Mesodermal cell (in vitro differentiated cells): Measurements from ENCODE around the gene TCF7L1.
A peak's percentile ranks its signal among the peaks of the same experiment; 100 is the strongest.

Experiments used
- H3K27ac ChIP-seq: 2 replicates; pipeline ENCODE4 v1.7.0; 2013; ENCODE audit warnings: mild to moderate bottlenecking, low read depth, low read length, moderate library complexity; ENCODE audit not compliant: severe bottlenecking
- H3K36me3 ChIP-seq: 2 replicates; pipeline ENCODE4 v1.7.1; 2013; ENCODE audit warnings: mild to moderate bottlenecking, low read length, moderate library complexity; ENCODE audit not compliant: control insufficient read depth, insufficient read depth
- H3K4me1 ChIP-seq: one replicate; pipeline ENCODE4 v1.7.1; 2013; ENCODE audit warnings: mild to moderate bottlenecking, low read length; ENCODE audit not compliant: insufficient read depth, control insufficient read depth, poor library complexity, severe bottlenecking
- H3K4me3 ChIP-seq: 2 replicates; pipeline ENCODE4 v1.7.0; 2013; ENCODE audit warnings: low read length, control low read depth, mild to moderate bottlenecking; ENCODE audit not compliant: insufficient read depth, poor library complexity, severe bottlenecking; ENCODE audit errors: extremely low read depth
- H3K9me3 ChIP-seq: 2 replicates; pipeline ENCODE4 v1.7.1; 2013; ENCODE audit warnings: mild to moderate bottlenecking, low read length, moderate library complexity; ENCODE audit not compliant: control insufficient read depth
- WGBS, 2 experiments: methylation state at CpG; one replicate each; pipeline ENCODE4 v1.1.5; 2013; ENCODE audit warnings: missing lambda C conversion rate in 2 of 2; ENCODE audit not compliant: insufficient coverage in 2 of 2; 5-methylcytosine and 5-hydroxymethylcytosine counted together

Gene TCF7L1

DNA sequence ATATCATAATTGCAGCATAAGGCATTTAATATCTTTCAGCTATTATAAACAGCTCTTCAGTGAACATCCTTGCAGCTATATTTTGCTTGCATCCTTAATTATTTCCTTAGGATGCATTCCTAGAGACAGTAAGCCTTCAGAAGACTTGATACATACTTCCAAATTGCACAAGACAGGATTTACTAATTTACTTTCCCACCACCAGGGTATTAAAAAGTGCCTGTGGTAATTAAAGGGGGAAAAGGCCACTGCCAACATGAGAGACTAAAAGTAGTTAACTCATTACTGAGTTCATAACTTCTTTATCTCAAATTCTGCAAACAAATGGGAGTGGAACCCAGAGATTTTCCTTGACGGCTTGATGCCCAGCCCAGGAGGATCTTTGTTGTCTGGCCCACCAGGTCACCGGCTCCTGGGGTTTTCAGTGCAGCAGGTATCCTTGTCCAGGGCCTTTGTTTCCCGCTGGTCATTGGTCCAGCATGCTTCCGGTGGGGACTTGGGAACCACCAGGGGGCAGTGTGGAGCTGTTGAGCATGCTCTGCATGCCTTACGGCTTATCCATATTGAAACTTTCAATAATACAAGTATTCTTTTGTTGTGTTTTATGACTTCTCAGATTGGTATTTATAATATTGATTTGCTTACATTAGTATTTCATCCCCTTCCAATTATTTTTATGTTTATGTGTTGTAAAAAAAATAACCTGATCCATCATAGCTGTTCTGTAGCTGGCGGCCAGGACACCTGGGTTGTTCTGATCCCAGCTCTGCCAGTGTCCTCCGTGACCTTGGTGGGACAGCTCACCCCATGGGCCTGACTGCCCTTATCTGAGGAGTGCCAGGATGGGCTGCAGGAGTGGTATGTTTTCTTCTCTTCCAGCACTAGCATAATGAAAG, 133.2 kb downstream of the TCF7L1 start:
- Histone ChIP-seq H3K36me3 (peaks cover 12% of the 10 kb centered on the region), H3K27ac (peak overlapping the region; percentile 5), H3K4me1 (peaks cover 61% of the 10 kb centered on the region), H3K9me3 (no peaks in the 10 kb centered on the region), H3K4me3 (no peak overlapping the region)
- 68 to 71% methylated on average over 4 to 5 of the region's 7 CpGs for WGBS, 2 experiments

GRCh38 chr2:85269959-85270358, 136.8 kb downstream of the TCF7L1 start:
- Histone ChIP-seq H3K4me1 (peaks cover 44% of the 10 kb centered on the region), H3K9me3 (no peaks in the 10 kb centered on the region), H3K4me3 (no peak overlapping the region), H3K36me3 (peaks cover 6% of the 10 kb centered on the region), H3K27ac (peak overlapping the region; percentile 69)
- WGBS, 2 experiments: 83 to 88% methylated on average over 5 to 6 of the region's 6 CpGs

GRCh38 chr2:85272357-85272756, 139.2 kb downstream of the TCF7L1 start:
- Histone ChIP-seq H3K27ac (no peak overlapping the region), H3K4me3 (no peak overlapping the region), H3K9me3 (no peaks in the 10 kb centered on the region), H3K36me3 (peaks cover 6% of the 10 kb centered on the region), H3K4me1 (peaks cover 29% of the 10 kb centered on the region)
- 98 to 100% methylated on average over 4 to 5 of the region's 6 CpGs for WGBS, 2 experiments

- peaks cover 29% of the 10 kb centered on the region for H3K4me1 ChIP-seq
- WGBS, 2 experiments: 81 to 87% methylated on average over 17 to 21 of the region's 21 CpGs
- H3K4me3 ChIP-seq: no peak overlapping the region
- peaks cover 6% of the 10 kb centered on the region for H3K36me3 ChIP-seq
- H3K27ac ChIP-seq: no peak overlapping the region
- H3K9me3 ChIP-seq: no peaks in the 10 kb centered on the region
These were observed 140.8 kb downstream of the TCF7L1 start for GRCh38 chr2:85273738-85274731.

DNA sequence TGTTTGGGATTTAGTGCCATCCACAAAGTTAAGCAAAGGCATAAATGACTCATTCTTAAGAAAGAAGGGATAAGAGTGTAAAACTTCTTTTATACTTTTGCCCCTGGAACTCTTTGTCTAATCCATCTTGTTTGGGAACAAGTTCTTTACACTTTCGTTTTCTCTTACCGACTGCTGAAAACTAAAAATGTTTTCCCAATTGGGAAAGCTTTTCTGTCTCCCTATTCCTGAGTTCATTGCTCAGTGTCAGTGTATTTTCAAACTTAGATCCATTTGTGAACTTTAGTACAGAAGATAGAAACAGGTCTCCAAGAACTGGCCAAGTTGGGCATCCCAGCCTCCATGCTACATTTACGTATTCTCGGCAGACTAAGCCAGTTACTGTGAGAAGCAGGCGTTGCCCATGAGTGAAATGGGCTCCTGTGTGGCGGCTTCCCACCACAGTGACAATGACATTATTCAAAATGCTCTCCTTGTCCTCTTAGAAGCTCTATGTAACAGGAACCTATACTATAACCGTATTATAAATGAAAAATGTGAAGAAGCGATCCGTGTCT, 142.9 kb downstream of the TCF7L1 start:
- H3K36me3 ChIP-seq: peaks cover 6% of the 10 kb centered on the region
- no peak overlapping the region for H3K4me3 ChIP-seq
- H3K4me1 ChIP-seq: peaks cover 13% of the 10 kb centered on the region
- no peaks in the 10 kb centered on the region for H3K9me3 ChIP-seq
- no peak overlapping the region for H3K27ac ChIP-seq
- WGBS, 2 experiments: 92 to 93% methylated on average over 7 to 9 of the region's 9 CpGs

GRCh38 chr2:85276571-85277118, 143.5 kb downstream of the TCF7L1 start:
- 88 to 93% methylated on average over 11 to 13 of the region's 14 CpGs for WGBS, 2 experiments

GRCh38 chr2:85277416-85278158, 144.4 kb downstream of the TCF7L1 start:
- 75 to 96% methylated on average over 8 to 15 of the region's 15 CpGs for WGBS, 2 experiments
- Histone ChIP-seq H3K36me3 (no peaks in the 10 kb centered on the region), H3K4me1 (peaks cover 13% of the 10 kb centered on the region), H3K27ac (no peak overlapping the region), H3K9me3 (no peaks in the 10 kb centered on the region), H3K4me3 (no peak overlapping the region)

More at GRCh38 chr2:85276571-85277118, 143.5 kb downstream of the TCF7L1 start:
- peaks cover under 1% of the 10 kb centered on the region for H3K36me3 ChIP-seq
- H3K9me3 ChIP-seq: no peaks in the 10 kb centered on the region
- peaks cover 13% of the 10 kb centered on the region for H3K4me1 ChIP-seq
- H3K27ac ChIP-seq: no peak overlapping the region
- no peak overlapping the region for H3K4me3 ChIP-seq

DNA sequence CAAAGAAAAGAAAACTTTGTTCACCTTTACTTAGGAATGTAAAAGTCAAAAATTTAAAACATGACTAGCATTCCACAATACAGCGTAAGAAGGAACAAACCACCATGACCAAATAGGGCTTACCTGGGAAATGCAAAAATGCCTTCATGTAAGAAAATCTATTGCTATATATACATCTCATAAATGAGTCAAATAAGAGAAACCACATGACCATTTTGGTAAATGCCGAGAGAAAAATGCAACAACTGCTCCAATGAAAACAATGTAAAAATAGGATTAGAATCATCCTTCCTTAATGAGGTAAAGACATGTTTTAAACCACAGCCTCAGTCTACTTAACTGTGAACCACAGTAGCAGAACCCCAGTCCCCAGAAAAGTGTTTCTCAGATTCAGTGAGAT, 145.2 kb downstream of the TCF7L1 start:
- H3K4me1 ChIP-seq: peaks cover 13% of the 10 kb centered on the region
- peaks cover 5% of the 10 kb centered on the region for H3K36me3 ChIP-seq
- H3K27ac ChIP-seq: no peak overlapping the region
- H3K4me3 ChIP-seq: no peak overlapping the region
- no CpG with 5 or more reads among the region's 2 CpGs for WGBS, 2 experiments
- H3K9me3 ChIP-seq: no peaks in the 10 kb centered on the region

DNA sequence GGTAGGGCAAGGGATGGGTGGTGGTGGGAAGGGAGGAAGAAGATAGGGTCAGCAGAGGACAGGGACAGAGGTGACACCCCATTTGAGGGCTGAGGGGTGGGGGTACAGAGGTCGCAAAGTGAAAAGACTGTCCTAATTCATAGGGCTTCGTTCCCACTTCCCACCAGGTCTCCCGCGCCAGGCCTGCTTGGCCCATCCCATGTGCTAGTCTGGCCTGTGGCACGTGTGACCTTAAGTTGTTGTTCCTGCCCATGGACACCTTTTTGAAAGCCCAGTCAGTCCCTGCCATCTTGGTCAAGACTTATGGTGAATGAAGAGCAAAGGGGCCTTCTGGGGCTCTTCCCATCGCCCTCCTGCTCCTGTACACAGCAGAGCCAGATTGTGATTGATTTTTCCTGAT, 148.4 kb downstream of the TCF7L1 start:
- 69 to 75% methylated on average over 4 to 5 of the region's 6 CpGs for whole genome bisulfite sequencing, 2 experiments

More for the DNA sequence above, 148.4 kb downstream of the TCF7L1 start:
- no peaks in the 10 kb centered on the region for H3K9me3 ChIP-seq
- H3K4me3 ChIP-seq: no peak overlapping the region
- peaks cover 14% of the 10 kb centered on the region for H3K36me3 ChIP-seq
- H3K27ac ChIP-seq: no peak overlapping the region
- H3K4me1 ChIP-seq: peaks cover 5% of the 10 kb centered on the region
